Activated T-helper 2 cell treated with anti-CD3 and anti-CD28 coated beads, Interferon-gamma antibody, Interleukin-2, Interleukin-4, amounts not matched to agents 10 μg/mL and 5 μg/mL and 100 μg/mL, durations not matched to agents 14 hours and 24 hours and 36 hours (primary cell): ENCODE data around the gene ZNF211. TPM values are rescaled to one million over a fixed set of nuclear protein-coding genes. Genes with fewer than 3 reads are reported as not detected.

Experiments
- DNase-seq: peaks from one replicate; pipeline ENCODE4 v3.0.0; 2021; ENCODE audit warnings: low spot score
- H3K27ac Mint-ChIP-seq: one replicate; pipeline ENCODE4 v1.8.0; 2021; ENCODE audit warnings: mixed read lengths
- H3K27me3 Mint-ChIP-seq: one replicate; pipeline ENCODE4 v1.8.0; 2021; ENCODE audit warnings: low read depth, mixed read lengths
- H3K36me3 Mint-ChIP-seq: one replicate; pipeline ENCODE4 v1.8.0; 2021; ENCODE audit warnings: low read depth, mixed read lengths
- H3K4me1 Mint-ChIP-seq: one replicate; pipeline ENCODE4 v1.8.0; 2021; ENCODE audit warnings: low read depth, mixed read lengths
- H3K4me3 Mint-ChIP-seq: one replicate; pipeline ENCODE4 v1.8.0; 2021; ENCODE audit warnings: low read depth, mild to moderate bottlenecking, moderate library complexity, mixed read lengths
- H3K9me3 Mint-ChIP-seq: one replicate; pipeline ENCODE4 v1.8.0; 2021; ENCODE audit warnings: mixed read lengths
- intact Hi-C: fragments of 100-400 bp; cut with micrococcal nuclease; formaldehyde crosslinking; loops from one replicate; pipeline ENCODE4 v1.15.1; 2023
- total RNA-seq: library from RNA; stranded (reverse); gene quantifications from 2 replicates; pipeline ENCODE4 v1.2.3, GENCODE V29; 2022

ZNF211 gene
- total RNA-seq, 1 donor from 2014 or later: 10.6 TPM

GRCh38 chr19:57633832-57634131 is 814 bp downstream of the ZNF211 start:
- Mint-ChIP-seq H3K4me3 (peak overlapping the region; percentile 91), H3K27ac (no peak overlapping the region)

GRCh38 chr19:57637379-57637778 is 4.4 kb downstream of the ZNF211 start:
- no peaks in the 10 kb centered on the region for H3K27me3 Mint-ChIP-seq
- DNase-seq: no peak
- no peak overlapping the region for H3K4me3 Mint-ChIP-seq
- intact Hi-C loops: no loop called here
- H3K27ac Mint-ChIP-seq: no peak overlapping the region
- peaks cover 77% of the 10 kb centered on the region for H3K9me3 Mint-ChIP-seq
- H3K4me1 Mint-ChIP-seq: peaks cover 16% of the 10 kb centered on the region
- H3K36me3 Mint-ChIP-seq: peaks cover 88% of the 10 kb centered on the region

More at GRCh38 chr19:57633832-57634131, 814 bp downstream of the ZNF211 start:
- DNase-seq: no peak
- H3K36me3 Mint-ChIP-seq: peaks cover 53% of the 10 kb centered on the region
- H3K27me3 Mint-ChIP-seq: no peaks in the 10 kb centered on the region
- intact Hi-C loops: loop anchor here (1.0 to 5.0 kb wide), 5 partner anchors 19 to 223 kb away; partner anchors contain the start of genes ZIK1, ZNF134, ZNF17 and ZNF530
- peaks cover 52% of the 10 kb centered on the region for H3K9me3 Mint-ChIP-seq
- peaks cover 16% of the 10 kb centered on the region for H3K4me1 Mint-ChIP-seq

- Mint-ChIP-seq H3K36me3 (peaks cover 71% of the 10 kb centered on the region), H3K9me3 (peaks cover 85% of the 10 kb centered on the region), H3K4me1 (no peaks in the 10 kb centered on the region), H3K27ac (no peak overlapping the region), H3K4me3 (no peak overlapping the region), H3K27me3 (no peaks in the 10 kb centered on the region)
- no peak for DNase-seq
- intact Hi-C loops: no loop called here
Observed at GRCh38 chr19:57641715-57642234, 8.8 kb downstream of the ZNF211 start.

- no peak overlapping the region for H3K27ac Mint-ChIP-seq
- peaks cover 85% of the 10 kb centered on the region for H3K9me3 Mint-ChIP-seq
- no peaks in the 10 kb centered on the region for H3K27me3 Mint-ChIP-seq
- intact Hi-C loops: no loop called here
- H3K4me3 Mint-ChIP-seq: no peak overlapping the region
- no peak for DNase-seq
- H3K36me3 Mint-ChIP-seq: peaks cover 64% of the 10 kb centered on the region
- H3K4me1 Mint-ChIP-seq: no peaks in the 10 kb centered on the region
Observed at GRCh38 chr19:57642396-57643046, 9.6 kb downstream of the ZNF211 start.

GRCh38 chr19:57643734-57644133 is 10.8 kb downstream of the ZNF211 start:
- H3K36me3 Mint-ChIP-seq: peaks cover 52% of the 10 kb centered on the region
- H3K4me1 Mint-ChIP-seq: no peaks in the 10 kb centered on the region
- no peak overlapping the region for H3K27ac Mint-ChIP-seq
- intact Hi-C loops: no loop called here
- H3K9me3 Mint-ChIP-seq: peaks cover 87% of the 10 kb centered on the region
- no peak overlapping the region for H3K4me3 Mint-ChIP-seq
- no peaks in the 10 kb centered on the region for H3K27me3 Mint-ChIP-seq
- no peak for DNase-seq

GRCh38 chr19:57648331-57649003 is 15.5 kb downstream of the ZNF211 start:
- Mint-ChIP-seq H3K4me1 (no peaks in the 10 kb centered on the region), H3K27ac (no peak overlapping the region), H3K36me3 (peaks cover 5% of the 10 kb centered on the region), H3K9me3 (peaks cover 68% of the 10 kb centered on the region), H3K4me3 (no peak overlapping the region), H3K27me3 (no peaks in the 10 kb centered on the region)
- no peak for DNase-seq
- intact Hi-C loops: no loop called here

- Mint-ChIP-seq H3K4me3 (no peak overlapping the region), H3K9me3 (peaks cover 80% of the 10 kb centered on the region), H3K27ac (no peak overlapping the region), H3K4me1 (no peaks in the 10 kb centered on the region), H3K27me3 (no peaks in the 10 kb centered on the region), H3K36me3 (peaks cover 4% of the 10 kb centered on the region)
- DNase-seq: no peak
- intact Hi-C loops: no loop called here
Observed at GRCh38 chr19:57651654-57651996, 18.7 kb downstream of the ZNF211 start.

GRCh38 chr19:57653689-57654088 is 20.7 kb downstream of the ZNF211 start:
- Mint-ChIP-seq H3K36me3 (peaks cover 4% of the 10 kb centered on the region), H3K4me1 (no peaks in the 10 kb centered on the region), H3K4me3 (no peak overlapping the region), H3K27ac (no peak overlapping the region), H3K9me3 (peaks cover 66% of the 10 kb centered on the region), H3K27me3 (no peaks in the 10 kb centered on the region)
- intact Hi-C loops: no loop called here
- DNase-seq: no peak

GRCh38 chr19:57655443-57655842 is 22.5 kb downstream of the ZNF211 start:
- H3K27me3 Mint-ChIP-seq: no peaks in the 10 kb centered on the region
- peaks cover 4% of the 10 kb centered on the region for H3K36me3 Mint-ChIP-seq
- no peak for DNase-seq
- H3K4me1 Mint-ChIP-seq: no peaks in the 10 kb centered on the region
- no peak overlapping the region for H3K27ac Mint-ChIP-seq
- H3K9me3 Mint-ChIP-seq: peaks cover 68% of the 10 kb centered on the region
- H3K4me3 Mint-ChIP-seq: no peak overlapping the region
- intact Hi-C loops: no loop called here

- Mint-ChIP-seq H3K27ac (no peak overlapping the region), H3K27me3 (no peaks in the 10 kb centered on the region), H3K4me3 (no peak overlapping the region), H3K36me3 (peaks cover 4% of the 10 kb centered on the region), H3K9me3 (peaks cover 69% of the 10 kb centered on the region), H3K4me1 (no peaks in the 10 kb centered on the region)
- no peak for DNase-seq
- intact Hi-C loops: no loop called here
Observed at GRCh38 chr19:57656346-57656745, 23.4 kb downstream of the ZNF211 start.

- H3K27me3 Mint-ChIP-seq: peaks cover 9% of the 10 kb centered on the region
Observed at GRCh38 chr19:57664269-57665127, 31.5 kb downstream of the ZNF211 start.

GRCh38 chr19:57665261-57665806 is 32.4 kb downstream of the ZNF211 start:
- intact Hi-C loops: no loop called here
- peak overlapping the region; percentile 21 for H3K4me3 Mint-ChIP-seq
- H3K27me3 Mint-ChIP-seq: peaks cover 9% of the 10 kb centered on the region
- DNase-seq: no peak
- H3K27ac Mint-ChIP-seq: no peak overlapping the region
- no peaks in the 10 kb centered on the region for H3K36me3 Mint-ChIP-seq
- no peaks in the 10 kb centered on the region for H3K4me1 Mint-ChIP-seq
- peaks cover 13% of the 10 kb centered on the region for H3K9me3 Mint-ChIP-seq

More at GRCh38 chr19:57664269-57665127, 31.5 kb downstream of the ZNF211 start:
- Mint-ChIP-seq H3K27ac (no peak overlapping the region), H3K9me3 (peaks cover 17% of the 10 kb centered on the region), H3K4me3 (peak overlapping the region; percentile 79), H3K4me1 (no peaks in the 10 kb centered on the region), H3K36me3 (no peaks in the 10 kb centered on the region)
- no peak for DNase-seq
- intact Hi-C loops: no loop called here
